Activated B cell treated with CpG ODN at 0.5 μM for 24 hours (primary cell): ENCODE results near the gene SLC22A14. TPM values are rescaled to one million over a fixed set of nuclear protein-coding genes. Genes with fewer than 3 reads are reported as not detected.

ENCODE experiments used
- ATAC-seq: fragments of 200-7000 bp; cut with Tn5 transposase; one replicate; pipeline ENCODE4 v1.10.0; 2021; ENCODE audit warnings: low read depth, mild to moderate bottlenecking, moderate library complexity
- CTCF ChIA-PET: fragments of 350-600 bp; sonication (Branson Sonifier 250); formaldehyde crosslinking; loops from one replicate; lab custom pipeline; 2021; ENCODE audit warnings: antibody characterized with exemption; lab: Charles Lee
- POLR2A ChIA-PET: fragments of 350-600 bp; sonication (Branson Sonifier 250); formaldehyde crosslinking; loops from one replicate; lab custom pipeline; 2021; ENCODE audit warnings: antibody characterized with exemption; lab: Charles Lee
- DNase-seq: peaks from one replicate; pipeline ENCODE4 v3.0.0; 2022
- H3K27ac Mint-ChIP-seq: one replicate; pipeline ENCODE4 v1.8.0; 2020; ENCODE audit warnings: mixed read lengths
- H3K27me3 Mint-ChIP-seq: one replicate; pipeline ENCODE4 v1.8.0; 2021; ENCODE audit warnings: mixed read lengths
- H3K36me3 Mint-ChIP-seq: one replicate; pipeline ENCODE4 v1.8.0; 2021; ENCODE audit warnings: low read depth, mixed read lengths
- H3K4me1 Mint-ChIP-seq: one replicate; pipeline ENCODE4 v1.8.0; 2021; ENCODE audit warnings: mixed read lengths
- H3K4me3 Mint-ChIP-seq: one replicate; pipeline ENCODE4 v1.8.0; 2020; ENCODE audit warnings: mild to moderate bottlenecking, mixed read lengths
- H3K9me3 Mint-ChIP-seq: one replicate; pipeline ENCODE4 v1.8.0; 2020; ENCODE audit warnings: mixed read lengths
- intact Hi-C: fragments of 100-400 bp; cut with micrococcal nuclease; formaldehyde crosslinking; loops from one replicate; pipeline ENCODE4 v1.15.1; 2024
- total RNA-seq: library from RNA; stranded (reverse); gene quantifications from 2 replicates; pipeline ENCODE4 v1.2.3, GENCODE V29; 2022
- TF ChIP-seq, protein P1 (sequence below): fragments of 200-600 bp; IDR thresholded peaks from one replicate; pipeline ENCODE4 v1.8.0; 2022; ENCODE audit warnings: antibody characterized with exemption, mild to moderate bottlenecking

The SLC22A14 gene
- total RNA-seq, 1 donor from 2014 or later, result 0.16 TPM

DNA sequence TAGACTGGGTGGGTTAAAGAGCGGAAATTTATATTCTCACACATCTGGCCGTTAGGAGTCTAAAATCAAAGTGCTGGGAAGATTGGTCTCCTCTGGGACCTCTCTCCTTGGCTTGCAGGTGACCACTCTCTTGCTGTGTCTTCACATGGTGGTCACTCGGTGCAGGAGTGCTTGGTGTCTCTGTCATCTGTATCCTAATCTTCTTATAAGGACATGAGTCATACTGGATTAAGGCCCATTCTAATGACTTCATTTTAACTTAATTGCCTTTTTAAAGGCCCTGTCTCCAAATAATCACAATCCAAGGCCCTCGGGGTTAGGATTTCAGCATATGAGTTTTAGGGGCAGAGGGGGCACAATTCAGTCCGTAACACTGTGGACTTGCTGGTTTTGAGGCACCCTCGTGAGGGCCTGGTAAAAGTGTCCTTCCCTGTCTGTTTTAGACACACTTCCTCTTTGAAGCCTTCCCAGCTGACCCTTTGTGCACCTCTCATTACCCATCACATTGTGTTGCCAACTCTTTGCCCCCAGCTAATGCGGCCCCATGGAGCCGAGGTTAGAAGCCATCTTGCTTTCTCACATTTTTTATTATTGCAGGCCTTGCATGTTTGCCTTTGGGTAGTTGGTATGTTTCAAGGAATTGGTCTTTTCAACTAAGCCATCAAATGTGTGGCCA lies 67.7 kb downstream of the SLC22A14 start:
- DNase-seq (no peak), ATAC-seq (no peak)
- Mint-ChIP-seq H3K27me3 (no peaks in the 10 kb centered on the region), H3K4me1 (peaks cover 4% of the 10 kb centered on the region), H3K27ac (no peak overlapping the region), H3K36me3 (no peaks in the 10 kb centered on the region), H3K4me3 (no peak overlapping the region), H3K9me3 (no peaks in the 10 kb centered on the region)
- TF ChIP-seq, protein P1, sequence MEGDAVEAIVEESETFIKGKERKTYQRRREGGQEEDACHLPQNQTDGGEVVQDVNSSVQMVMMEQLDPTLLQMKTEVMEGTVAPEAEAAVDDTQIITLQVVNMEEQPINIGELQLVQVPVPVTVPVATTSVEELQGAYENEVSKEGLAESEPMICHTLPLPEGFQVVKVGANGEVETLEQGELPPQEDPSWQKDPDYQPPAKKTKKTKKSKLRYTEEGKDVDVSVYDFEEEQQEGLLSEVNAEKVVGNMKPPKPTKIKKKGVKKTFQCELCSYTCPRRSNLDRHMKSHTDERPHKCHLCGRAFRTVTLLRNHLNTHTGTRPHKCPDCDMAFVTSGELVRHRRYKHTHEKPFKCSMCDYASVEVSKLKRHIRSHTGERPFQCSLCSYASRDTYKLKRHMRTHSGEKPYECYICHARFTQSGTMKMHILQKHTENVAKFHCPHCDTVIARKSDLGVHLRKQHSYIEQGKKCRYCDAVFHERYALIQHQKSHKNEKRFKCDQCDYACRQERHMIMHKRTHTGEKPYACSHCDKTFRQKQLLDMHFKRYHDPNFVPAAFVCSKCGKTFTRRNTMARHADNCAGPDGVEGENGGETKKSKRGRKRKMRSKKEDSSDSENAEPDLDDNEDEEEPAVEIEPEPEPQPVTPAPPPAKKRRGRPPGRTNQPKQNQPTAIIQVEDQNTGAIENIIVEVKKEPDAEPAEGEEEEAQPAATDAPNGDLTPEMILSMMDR, result no peak
- intact Hi-C loops, result no loop called here
- CTCF ChIA-PET, result no interaction called here
- POLR2A ChIA-PET, result no interaction called here

DNA sequence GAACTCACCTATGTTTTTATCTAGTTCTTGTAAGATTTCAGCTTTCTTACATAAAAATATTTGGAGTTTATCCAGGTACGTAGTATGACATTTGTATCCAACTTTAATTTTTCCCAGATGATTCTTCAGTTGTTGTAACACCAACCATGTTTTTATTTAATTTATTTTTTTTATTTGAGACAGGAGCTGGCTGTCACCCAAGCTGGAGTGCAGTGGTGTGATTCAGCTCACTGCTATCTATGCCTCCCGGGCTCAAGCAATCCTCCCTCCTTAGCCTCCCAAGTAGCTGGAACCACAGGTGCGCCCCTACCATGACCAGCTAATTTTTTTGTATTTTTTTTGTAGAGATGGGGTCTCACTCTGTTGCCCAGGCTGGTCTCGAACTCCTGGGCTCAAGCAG lies 71.1 kb downstream of the SLC22A14 start:
- intact Hi-C loops, result no loop called here
- no peaks in the 10 kb centered on the region for H3K4me1 Mint-ChIP-seq
- ATAC-seq (no peak), DNase-seq (no peak)
- H3K27me3 Mint-ChIP-seq, result no peaks in the 10 kb centered on the region
- CTCF ChIA-PET, result no interaction called here
- TF ChIP-seq, protein P1, result no peak
- H3K4me3 Mint-ChIP-seq, result no peak overlapping the region
- H3K9me3 Mint-ChIP-seq, result no peaks in the 10 kb centered on the region
- POLR2A ChIA-PET, result no interaction called here
- H3K27ac Mint-ChIP-seq, result no peak overlapping the region
- H3K36me3 Mint-ChIP-seq, result no peaks in the 10 kb centered on the region

DNA sequence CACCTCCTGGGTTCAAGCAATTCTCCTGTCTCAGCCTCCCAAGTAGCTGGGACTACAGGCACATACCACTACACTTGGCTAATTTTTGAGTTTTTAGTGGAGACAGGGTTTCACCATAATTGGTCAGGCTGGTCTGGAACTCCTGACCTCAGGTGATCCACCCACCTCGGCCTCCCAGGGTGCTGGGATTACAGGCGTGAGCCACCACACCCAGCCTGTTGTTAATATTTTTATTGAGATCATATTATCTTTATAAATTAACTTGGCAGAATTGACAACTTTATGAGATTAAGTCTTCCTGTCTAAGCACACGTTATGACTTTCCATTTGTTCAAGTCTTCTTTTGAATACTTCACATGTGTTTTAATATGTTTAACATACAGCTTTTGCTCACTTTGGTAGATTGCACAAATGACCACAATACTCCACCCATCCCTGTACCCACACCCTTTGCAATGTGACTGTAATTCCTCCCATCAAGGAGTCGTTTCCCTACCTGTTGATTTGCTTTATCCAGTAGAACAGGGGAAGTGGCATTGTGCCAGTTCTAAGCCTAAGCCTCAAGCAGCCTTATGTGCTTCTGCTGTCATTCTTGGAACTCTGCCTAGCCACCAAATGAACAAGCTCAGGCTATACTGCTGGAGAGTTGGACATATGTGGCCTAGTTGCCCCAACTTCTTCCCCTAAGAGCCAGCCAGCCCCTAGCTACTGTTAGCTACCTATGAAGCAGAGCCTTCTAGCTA lies 72.7 kb downstream of the SLC22A14 start:
- CTCF ChIA-PET, result interaction anchor here (1.4 kb wide), 1 partner anchor 8 kb away, joined by 4 read pairs; the partner anchor contains the start of gene XYLB
- no peak overlapping the region for H3K4me3 Mint-ChIP-seq
- no peak overlapping the region for H3K27ac Mint-ChIP-seq
- TF ChIP-seq, protein P1, result no peak
- H3K4me1 Mint-ChIP-seq, result no peaks in the 10 kb centered on the region
- no peaks in the 10 kb centered on the region for H3K27me3 Mint-ChIP-seq
- H3K36me3 Mint-ChIP-seq, result no peaks in the 10 kb centered on the region
- intact Hi-C loops, result no loop called here
- no peak for ATAC-seq
- no peaks in the 10 kb centered on the region for H3K9me3 Mint-ChIP-seq
- DNase-seq, result no peak
- POLR2A ChIA-PET, result no interaction called here

DNA sequence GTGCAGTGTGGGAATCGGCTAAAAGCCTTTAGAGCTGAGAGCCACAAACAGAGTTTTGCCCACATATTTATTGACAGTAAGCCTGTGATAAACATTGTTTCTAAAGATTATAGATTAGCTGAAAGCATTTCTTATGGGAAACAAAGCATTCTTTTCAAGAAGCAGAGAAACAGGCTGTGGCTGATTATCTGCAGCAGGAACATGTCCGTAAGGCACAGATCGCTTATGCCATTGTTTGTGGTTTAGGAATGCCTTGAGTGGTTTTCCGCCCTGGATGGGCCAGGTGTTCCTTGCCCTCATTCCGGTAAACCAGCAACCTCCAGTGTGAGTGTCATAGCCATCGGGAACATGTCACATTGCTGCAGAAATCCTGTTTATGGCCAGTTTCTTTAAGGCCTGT lies 76.9 kb downstream of the SLC22A14 start:
- TF ChIP-seq, protein P1, result no peak
- no peaks in the 10 kb centered on the region for H3K27me3 Mint-ChIP-seq
- H3K9me3 Mint-ChIP-seq, result no peaks in the 10 kb centered on the region
- H3K36me3 Mint-ChIP-seq, result no peaks in the 10 kb centered on the region
- H3K4me3 Mint-ChIP-seq, result no peak overlapping the region
- ChIA-PET CTCF (no interaction called here), POLR2A (no interaction called here)
- no peaks in the 10 kb centered on the region for H3K4me1 Mint-ChIP-seq
- ATAC-seq, result no peak
- no peak overlapping the region for H3K27ac Mint-ChIP-seq
- intact Hi-C loops, result no loop called here
- DNase-seq, result no peak

DNA sequence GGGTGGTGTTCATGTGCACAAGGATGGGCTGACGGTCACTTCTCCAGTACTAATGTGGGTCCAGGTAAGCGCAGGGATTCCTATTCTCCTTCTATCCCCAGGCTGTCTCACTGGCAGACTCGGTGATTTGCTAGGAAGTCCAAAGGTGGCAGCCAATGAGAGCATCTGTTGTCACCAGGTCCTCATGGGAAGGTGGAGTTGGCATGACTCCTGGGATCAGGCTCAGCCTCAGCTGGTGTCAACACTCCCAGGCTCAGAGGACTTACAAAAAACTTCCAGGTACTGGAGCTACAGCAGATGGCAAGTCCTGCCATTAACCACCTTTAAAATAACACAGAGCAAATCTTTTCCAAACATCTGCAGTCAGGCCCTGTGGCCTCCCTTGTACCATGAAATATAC lies 78.3 kb downstream of the SLC22A14 start:
- Mint-ChIP-seq H3K4me1 (no peaks in the 10 kb centered on the region), H3K36me3 (no peaks in the 10 kb centered on the region), H3K9me3 (no peaks in the 10 kb centered on the region), H3K27me3 (no peaks in the 10 kb centered on the region), H3K4me3 (no peak overlapping the region), H3K27ac (no peak overlapping the region)
- ChIA-PET POLR2A (no interaction called here), CTCF (no interaction called here)
- ATAC-seq, result no peak
- TF ChIP-seq, protein P1, result no peak
- DNase-seq, result no peak
- intact Hi-C loops, result no loop called here
